NCI-H2196 (cell line): ENCODE measurements around the gene BIK.
A peak's percentile ranks its signal among the peaks of the same experiment; 100 is the strongest.

ENCODE experiments used
- DNase-seq: peaks from one replicate; lab custom pipeline; 2025; ENCODE audit not compliant: unreplicated experiment; lab: John Stamatoyannopoulos, UW

The BIK gene

GRCh38 chr22:43159484-43160178 is 49.1 kb downstream of the BIK start:
- peak; percentile 16 for DNase-seq

DNA sequence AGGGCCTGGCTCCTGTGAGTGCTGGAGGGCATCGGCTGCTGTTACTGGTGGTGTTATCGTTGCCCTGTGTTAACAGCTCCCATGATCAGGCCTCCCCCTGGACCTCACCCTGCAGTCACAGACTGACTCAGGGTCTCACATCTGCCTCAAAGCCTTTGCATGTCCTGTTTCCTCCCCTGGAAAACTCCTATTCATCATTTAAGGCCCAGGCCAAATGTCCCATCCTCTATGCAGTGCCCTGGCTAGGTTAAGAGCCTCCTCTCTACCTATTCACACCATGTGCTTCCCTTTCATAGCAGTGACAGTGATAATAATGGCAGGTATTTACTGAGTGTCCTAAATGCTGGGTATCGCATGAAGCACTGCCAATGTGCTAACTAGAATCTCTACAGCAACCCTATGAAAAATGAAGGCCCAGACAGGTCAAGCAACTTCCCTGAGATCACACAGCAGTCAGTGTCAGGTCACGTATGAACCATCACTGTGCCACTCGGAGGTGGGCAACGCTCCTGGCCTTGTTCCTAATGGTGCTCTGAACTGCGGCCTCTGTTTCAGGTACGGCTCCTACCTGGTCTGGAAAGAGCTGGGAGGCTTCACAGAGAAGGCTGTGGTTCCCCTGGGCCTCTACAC is 50.1 kb downstream of the BIK start:
- no peak for DNase-seq

GRCh38 chr22:43162412-43163150 is 52.0 kb downstream of the BIK start:
- no peak for DNase-seq

DNA sequence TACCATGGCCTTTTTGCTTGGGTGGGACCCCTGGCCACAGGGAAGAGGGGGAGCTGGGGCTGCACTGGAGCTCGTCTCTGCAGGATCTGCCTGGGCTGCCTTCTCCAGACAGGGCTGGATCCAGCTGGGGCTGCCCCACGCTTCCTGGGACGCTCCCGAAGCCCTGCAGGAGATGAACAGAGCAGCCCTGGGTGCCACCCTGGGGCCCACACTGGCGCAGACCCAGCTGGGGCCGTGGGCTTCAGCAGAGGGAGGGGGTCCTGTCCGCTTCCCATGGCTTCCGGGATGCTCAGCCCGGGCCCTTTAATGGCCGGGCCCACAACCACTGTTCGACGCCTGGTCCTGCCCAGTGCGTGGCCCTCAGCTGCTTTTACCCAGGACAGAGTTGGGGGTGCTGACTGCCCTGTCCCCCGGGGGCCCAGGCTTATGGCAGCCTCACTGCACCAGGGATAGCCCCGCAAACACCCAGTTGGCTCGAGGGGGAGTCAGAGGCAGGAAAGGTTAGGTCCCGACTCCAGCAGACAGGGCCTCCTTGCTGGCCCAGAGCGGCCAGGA is 52.8 kb downstream of the BIK start:
- no peak for DNase-seq

- no peak for DNase-seq
Observed at GRCh38 chr22:43164636-43165035, 54.1 kb downstream of the BIK start.

DNA sequence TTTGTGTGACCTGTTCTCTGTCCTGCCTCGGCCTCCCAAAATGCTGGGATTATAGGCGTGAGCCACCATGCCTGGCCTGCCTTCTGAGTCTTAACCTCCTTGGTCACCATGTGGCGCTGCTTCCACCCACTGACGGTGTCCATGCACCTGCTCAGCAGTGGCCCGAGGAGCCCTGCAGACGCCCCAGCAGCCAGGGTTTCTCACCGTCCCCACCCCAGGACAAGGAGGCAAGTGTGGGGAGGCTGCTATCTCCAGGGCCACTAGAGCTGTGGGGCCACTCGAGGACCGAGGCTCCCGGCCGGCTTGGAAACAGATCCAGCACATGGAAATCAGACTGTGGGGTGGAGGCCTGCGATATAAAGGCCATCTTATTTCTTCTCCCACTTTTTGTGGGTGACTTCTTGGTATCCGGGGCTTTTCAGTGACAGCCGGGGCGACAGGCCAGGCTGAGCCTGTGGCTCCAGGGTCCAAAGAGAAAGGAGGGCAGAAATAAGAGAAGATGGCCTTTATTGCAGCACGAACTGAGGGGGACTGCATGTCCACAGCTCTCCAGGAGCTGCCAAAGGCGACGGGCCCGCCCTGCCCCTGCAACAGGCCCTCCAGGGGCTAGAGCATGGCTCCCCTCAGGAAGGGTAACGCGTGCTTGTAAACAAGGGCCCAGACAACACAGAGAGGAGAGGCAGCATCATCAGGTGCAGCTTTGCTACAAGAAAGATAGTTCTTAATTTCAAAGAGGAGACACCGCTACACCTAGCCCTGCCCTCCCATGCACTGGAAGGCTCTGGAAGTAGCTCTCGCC is 55.8 kb downstream of the BIK start:
- no peak for DNase-seq

- DNase-seq, result no peak
Observed at GRCh38 chr22:43167001-43167589, 56.5 kb downstream of the BIK start.

DNA sequence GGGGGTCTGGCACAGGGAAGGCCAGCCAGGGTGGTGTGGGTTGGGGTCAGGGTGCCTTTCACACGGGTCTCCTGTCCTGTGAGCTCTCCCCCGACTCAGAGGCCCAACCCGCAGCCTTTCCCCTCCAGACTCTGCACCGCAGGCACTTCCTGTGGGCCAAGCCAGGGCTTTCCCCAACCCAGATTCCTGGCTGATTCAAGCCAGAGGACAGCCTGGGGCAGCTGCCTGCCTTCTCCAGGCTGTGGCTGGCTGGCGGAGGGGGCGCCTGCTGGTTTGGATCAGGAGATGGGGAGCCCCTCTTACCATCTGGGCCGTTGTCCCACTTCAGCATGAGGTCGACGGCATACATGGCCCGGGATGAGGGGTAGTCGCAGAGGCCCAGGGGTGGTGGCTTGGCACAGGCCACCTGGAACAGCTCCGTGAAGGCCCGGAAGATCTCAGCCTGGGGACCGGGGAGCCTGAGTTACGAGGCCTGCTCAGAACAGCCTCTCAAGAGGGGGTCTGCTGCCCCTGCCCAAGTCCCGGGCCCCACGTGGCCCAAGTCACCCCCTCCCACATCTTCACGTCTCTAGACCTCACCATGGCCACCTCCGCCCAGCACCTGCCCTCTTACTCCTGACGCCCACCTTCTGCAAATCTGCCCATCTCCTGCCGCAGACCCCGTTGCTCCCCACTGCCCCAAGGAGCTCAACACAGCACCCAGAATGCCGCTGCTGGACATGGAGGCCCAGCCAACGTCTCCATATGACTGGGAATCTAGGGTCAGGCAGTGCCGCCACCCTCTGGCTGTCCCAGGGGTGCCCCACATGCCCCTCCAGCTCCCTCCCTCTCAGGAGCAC is 58.1 kb downstream of the BIK start:
- no peak for DNase-seq

GRCh38 chr22:43169310-43170130 is 59.0 kb downstream of the BIK start:
- no peak for DNase-seq

GRCh38 chr22:43170131-43170480 is 59.6 kb downstream of the BIK start:
- DNase-seq, result no peak

GRCh38 chr22:43171019-43171491 is 60.5 kb downstream of the BIK start:
- DNase-seq, result no peak

DNA sequence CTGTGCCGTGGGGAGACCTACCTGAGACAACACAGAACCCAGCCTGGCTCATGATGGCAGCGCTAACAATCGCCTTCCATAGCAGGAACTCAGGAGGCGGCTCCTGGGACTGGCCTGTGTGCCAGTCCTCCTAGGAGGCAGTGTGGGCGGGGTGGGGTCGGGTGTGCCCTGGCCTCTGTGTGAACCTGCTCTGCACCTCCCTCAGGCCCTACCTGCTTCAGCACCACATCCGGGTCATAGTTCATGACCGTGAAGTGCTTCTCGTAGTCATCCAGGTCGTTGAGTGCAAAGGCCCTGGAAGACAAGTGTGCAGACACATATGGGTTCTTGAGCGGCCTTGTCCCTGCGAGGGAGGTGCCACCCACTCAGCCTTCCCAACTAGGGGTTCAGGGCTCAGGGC is 61.1 kb downstream of the BIK start:
- no peak for DNase-seq

DNA sequence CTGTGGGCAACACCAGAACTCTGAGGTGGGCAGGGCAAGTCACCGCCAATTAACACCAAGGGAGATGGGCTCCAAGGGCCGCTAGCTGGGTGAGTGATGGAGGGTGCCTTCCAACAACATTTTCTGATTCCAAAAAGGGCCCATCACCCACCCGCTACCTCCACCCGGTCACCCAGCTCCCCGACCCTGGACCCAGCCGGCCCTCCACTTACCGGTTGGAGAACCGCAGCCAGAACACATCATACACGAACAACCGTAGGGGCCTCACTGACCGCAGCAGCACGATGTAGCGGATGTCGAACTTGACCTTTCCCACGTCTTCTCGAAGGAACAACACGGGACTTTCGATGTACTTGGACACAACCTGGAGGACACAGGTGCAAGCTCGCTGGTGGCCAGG is 61.6 kb downstream of the BIK start:
- DNase-seq, result no peak

DNA sequence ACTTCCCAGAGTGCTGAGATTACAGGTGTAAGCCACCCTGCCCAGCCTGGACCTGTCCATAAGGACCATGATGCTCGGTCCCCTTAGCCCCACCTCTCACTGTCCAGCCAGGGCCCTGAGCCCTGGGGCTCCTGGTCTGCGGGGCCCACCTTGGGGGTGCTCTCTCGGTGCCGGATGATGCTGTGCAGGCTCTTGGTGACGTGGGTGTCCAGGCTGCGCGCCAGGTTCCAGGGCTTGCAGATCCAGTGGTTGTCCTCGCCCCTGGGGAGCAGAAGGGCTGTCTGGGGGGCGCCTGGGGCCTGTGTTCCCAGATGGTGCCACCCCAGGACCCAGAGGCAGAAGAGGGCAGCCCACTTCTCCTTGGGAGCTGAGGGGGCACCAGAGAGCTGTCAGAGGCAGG is 63.0 kb downstream of the BIK start:
- no peak for DNase-seq

DNA sequence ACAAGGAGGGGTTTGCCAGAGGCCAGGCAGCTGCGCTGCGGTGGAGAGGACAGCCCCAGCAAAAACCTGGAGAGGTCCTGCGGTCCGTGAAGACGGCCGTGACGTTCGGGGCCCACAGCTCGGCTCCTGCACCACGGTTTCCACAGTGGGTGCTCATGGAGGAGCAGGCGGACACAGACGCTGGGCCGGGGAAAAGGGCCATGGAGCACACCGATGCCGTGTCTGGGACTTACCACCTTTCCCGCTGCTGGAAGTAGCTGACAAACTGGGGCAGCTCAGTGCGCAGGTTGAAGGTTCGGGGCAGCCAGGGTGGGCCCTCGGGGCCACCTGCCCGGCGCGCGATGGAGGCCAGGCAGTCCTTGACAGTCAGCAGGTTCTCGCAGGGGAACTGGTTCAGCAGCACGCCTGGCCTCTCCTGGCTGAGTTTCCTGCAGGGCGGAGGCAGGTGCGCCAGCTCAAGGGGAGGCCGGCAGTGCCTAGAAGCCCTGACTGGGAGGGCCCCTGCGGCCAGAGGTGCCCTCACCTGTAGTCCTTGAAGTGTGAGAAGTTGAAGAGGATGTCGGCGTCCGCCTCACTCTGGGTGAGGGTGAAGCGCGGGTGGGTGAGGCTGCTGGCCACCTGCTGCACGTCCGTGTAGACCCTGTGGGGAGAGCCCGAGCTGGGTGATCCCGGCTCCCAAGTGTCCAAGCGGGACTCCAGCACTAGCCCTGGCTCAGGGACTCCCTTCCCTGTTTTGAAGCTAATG is 63.6 kb downstream of the BIK start:
- DNase-seq, result no peak

- peak; percentile 33 for DNase-seq
Observed at GRCh38 chr22:43174941-43175531, 64.5 kb downstream of the BIK start.

DNA sequence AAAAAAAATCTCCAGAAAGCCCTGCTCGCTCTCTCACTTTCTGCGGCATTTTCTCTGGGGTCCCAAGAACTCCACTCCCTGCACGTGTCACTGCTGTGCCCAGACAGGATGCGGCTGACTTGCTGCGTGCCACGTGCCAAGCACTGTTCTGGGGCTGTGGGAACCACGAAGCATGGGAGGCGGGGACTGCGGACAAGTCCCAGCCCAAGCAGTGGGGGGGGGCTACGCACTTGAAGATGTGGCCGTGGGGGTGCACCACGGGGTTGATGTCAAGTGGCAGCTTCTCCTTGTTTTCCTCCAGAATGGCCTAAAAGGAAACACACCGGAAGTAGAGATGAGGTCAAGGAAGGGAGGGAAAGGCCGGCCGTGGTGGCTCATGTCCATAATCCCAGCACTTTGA is 65.5 kb downstream of the BIK start:
- DNase-seq, result no peak

DNA sequence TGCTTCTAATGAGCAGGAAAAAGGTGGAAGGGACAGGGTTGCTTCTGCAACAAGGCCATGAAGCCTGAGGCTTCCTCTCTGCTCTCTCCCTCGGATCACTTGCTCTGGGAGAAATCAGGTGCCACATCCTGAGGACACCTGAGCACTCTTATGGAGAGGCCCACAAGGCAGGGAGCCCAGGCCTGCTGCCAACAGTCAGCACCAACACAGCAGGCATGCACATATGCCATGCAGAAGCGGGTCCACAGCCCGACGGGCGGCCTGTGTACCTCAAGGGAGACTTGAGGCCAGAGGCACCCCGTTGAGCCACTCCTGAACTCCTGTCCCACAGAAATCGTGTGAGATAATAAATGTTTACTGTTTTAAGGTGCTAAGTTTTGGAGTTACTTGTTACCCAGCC is 66.9 kb downstream of the BIK start:
- DNase-seq, result no peak
